ENCODE measurements around the gene GLIS1.

GLIS1 gene

DNA sequence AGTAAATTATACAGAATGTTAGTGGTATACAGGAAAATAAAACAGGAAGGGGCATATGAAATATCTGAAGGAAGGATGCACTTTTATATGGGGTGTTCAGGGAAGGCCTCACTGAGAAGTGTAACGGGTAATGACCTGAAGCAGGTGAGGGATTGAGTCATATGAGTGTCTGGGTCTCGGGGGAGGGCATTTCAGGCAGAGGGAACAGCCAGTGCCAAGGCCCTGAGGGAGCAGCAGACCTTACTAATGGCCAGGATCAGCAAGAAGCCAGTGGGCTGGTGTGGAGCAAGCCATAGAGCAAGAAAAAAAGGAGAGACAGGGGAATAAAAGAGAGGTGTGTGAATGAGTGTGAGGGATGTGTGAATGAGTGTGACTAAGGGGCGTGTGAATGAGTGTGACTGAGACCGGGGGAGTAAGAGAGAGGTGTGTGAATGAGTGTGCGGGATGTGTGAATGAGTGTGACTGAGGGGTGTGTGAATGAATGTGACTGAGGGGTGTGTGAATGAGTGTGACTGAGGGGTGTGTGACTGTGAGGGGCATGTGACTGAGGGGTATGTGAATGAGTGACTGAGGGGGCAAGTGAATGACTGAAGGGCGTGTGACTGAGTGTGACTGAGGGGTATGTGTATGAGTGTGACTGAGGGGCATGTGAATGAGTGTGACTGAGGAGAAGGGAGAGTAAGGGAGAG lies 107.2 kb downstream of the GLIS1 start:
- TF ChIP-seq, protein P1, sequence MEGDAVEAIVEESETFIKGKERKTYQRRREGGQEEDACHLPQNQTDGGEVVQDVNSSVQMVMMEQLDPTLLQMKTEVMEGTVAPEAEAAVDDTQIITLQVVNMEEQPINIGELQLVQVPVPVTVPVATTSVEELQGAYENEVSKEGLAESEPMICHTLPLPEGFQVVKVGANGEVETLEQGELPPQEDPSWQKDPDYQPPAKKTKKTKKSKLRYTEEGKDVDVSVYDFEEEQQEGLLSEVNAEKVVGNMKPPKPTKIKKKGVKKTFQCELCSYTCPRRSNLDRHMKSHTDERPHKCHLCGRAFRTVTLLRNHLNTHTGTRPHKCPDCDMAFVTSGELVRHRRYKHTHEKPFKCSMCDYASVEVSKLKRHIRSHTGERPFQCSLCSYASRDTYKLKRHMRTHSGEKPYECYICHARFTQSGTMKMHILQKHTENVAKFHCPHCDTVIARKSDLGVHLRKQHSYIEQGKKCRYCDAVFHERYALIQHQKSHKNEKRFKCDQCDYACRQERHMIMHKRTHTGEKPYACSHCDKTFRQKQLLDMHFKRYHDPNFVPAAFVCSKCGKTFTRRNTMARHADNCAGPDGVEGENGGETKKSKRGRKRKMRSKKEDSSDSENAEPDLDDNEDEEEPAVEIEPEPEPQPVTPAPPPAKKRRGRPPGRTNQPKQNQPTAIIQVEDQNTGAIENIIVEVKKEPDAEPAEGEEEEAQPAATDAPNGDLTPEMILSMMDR (IDR thresholded peaks at IDR 0.05; ENCODE audit: low read depth, low read length), result no peak
- H3K4me3 ChIP-seq (ENCODE audit: low read depth, low read length), result no peak overlapping the region

DNA sequence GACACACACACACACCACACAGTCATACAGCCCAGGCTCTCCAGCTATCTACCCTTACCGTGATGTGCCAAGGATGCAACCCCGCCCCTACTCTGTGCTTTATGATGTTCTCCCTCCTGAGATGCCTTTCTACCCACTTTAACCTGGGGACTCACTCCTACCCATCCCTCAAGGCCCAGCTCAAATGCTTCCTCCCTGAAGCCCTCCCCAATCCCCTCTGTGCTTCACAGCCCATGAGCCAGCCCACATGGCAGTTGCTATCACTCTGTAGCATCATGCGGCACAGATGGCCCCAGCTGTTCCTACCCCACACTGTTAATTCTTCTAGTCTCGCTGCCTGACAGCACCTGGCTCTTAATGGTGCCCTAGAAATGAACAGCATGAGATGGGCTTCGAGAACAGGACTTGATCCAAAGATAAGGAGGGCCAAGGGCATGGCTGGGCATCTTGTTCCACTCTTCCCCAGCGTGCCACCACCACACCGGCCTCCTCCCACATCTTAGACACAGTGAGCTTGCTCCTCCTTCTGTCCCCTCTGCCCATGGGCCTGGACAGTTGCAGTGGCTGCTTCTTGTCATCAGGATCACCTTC lies 109.8 kb downstream of the GLIS1 start:
- TF ChIP-seq, protein P1 (IDR thresholded peaks at IDR 0.05; ENCODE audit: low read depth, low read length), result no peak
- H3K4me3 ChIP-seq (ENCODE audit: low read depth, low read length), result no peak overlapping the region

DNA sequence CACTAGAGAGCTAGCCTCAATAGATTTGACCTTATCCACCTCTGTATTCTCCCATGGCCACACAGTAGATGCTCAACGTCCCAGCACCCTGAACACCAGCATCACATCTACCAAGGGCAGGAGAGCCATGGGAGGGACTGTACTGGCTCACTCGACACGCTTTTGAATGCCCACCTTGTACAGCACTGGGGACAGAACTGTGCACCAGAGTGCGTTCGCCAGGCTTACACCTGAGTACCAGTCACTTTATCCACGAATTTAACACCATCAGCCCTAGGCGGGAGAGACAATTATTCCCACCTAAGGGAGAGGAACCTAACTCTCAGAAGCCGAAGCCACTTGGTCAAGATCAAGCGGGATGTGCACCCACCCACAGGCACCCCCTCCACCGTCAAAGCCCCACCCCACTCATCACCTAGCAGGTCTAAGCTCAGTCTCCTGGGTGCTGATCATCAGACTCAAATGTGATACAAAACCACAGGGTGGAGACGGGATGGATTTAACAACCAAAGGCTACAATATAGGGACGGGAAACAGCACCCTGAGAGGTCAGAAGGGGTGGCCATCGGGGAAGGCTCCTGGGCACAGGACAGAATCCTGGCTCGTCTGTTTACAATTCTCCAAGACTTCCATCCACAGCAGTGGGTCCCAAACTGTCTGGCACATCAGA lies 110.5 kb downstream of the GLIS1 start:
- no peak overlapping the region for H3K4me3 ChIP-seq (ENCODE audit: low read depth, low read length)

DNA sequence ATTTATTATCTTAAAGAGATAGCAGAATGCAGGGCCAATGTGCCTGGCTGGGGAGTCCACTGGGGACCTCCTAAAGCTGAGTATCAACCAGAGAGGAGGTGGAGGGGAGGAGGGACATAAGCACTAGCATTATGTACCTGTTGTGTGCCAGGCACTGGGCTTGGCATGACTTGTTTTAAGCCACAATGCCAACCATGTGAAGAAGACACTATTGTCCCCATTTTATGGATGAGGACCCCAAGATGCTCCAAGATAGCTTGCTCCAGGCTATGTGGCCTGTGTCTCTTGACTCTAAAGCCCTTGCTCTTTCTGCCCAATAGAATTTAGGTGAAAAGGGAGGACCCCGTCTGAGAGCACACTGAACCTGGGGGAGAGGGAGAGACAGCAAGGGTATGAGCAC lies 111.3 kb downstream of the GLIS1 start:
- no peak overlapping the region for H3K4me3 ChIP-seq (ENCODE audit: low read depth, low read length)
- TF ChIP-seq, protein P1 (IDR thresholded peaks at IDR 0.05; ENCODE audit: low read depth, low read length), result no peak

More for the DNA sequence above, 110.5 kb downstream of the GLIS1 start:
- TF ChIP-seq, protein P1 (IDR thresholded peaks at IDR 0.05; ENCODE audit: low read depth, low read length), result no peak

DNA sequence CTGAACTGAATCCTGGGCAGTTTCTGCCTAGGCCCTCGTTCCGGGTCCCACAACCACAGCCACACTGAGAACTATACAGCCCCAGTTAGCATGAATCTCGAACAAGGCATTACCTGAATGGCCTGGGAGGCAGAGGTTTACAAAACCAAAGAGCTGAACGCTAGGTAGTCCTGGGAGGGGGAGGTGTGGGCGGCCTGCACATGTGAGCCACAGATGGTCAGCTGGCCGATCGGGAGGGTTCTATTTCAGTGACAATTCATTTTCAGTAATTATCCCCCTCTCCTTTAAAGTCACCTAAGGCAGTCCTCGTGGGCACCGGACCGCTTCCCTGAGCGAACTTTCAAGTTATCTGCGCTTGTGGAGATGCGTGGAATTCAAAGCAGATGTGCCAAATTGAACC lies 111.9 kb downstream of the GLIS1 start:
- TF ChIP-seq, protein P1 (IDR thresholded peaks at IDR 0.05; ENCODE audit: low read depth, low read length), result no peak
- no peak overlapping the region for H3K4me3 ChIP-seq (ENCODE audit: low read depth, low read length)

DNA sequence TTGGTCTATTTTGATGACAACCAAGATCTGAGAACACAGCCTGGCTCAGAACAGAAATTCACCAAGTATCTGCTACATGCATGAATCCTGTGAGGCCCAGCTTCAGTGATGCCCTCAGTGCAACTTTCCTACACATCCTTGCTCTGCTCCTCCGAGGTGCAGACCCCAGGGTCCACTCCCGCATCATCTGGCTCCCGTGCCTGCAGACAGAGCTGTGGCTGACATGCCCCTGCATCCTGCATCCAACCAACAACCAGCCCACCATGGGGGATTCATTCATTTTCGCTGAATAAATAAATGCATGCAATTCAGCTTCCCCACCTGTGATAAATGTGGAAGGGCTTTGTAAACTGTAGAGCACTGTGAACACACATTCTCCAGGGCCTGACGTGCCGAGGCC lies 112.3 kb downstream of the GLIS1 start:
- TF ChIP-seq, protein P1 (IDR thresholded peaks at IDR 0.05; ENCODE audit: low read depth, low read length), result no peak

More for the DNA sequence above, 112.3 kb downstream of the GLIS1 start:
- no peak overlapping the region for H3K4me3 ChIP-seq (ENCODE audit: low read depth, low read length)

Measured in WI38 (cell line).